Peyer's patch (tissue), 4 donors: Measurements from ENCODE around the gene HDHD2. TPM values are rescaled to one million over a fixed set of nuclear protein-coding genes. Genes with fewer than 3 reads are reported as not detected.

Experiments used
- DNase-seq, 3 donors: peaks; one replicate each; pipeline ENCODE4 v3.0.0-alpha.2; 2017 to 2019
- H3K27ac ChIP-seq, 4 donors: fragments of 200-600 bp; sonication (generic); one replicate each; pipeline ENCODE4 v1.5.1; 2016 to 2019
- H3K27me3 ChIP-seq, 2 donors: fragments of 200-600 bp; sonication (generic); one replicate each; pipeline ENCODE4 v1.5.1; 2019
- H3K36me3 ChIP-seq, 3 donors: fragments of 200-600 bp; sonication (generic); one replicate each; pipeline ENCODE4 v1.5.1; 2016 to 2019
- H3K4me1 ChIP-seq, 4 donors: fragments of 200-600 bp; sonication (generic); one replicate each; pipeline ENCODE4 v1.5.1; 2016 to 2019
- H3K4me3 ChIP-seq, 4 donors: fragments of 200-600 bp; sonication (generic); 1 replicate in 3 of 4; 2 replicates in 1 of 4; pipeline ENCODE4 v1.5.1; 2016 to 2019; ENCODE audit warnings: mild to moderate bottlenecking in 1 of 4
- H3K9me3 ChIP-seq, 4 donors: fragments of 200-600 bp; sonication (generic); one replicate each; pipeline ENCODE4 v1.5.1; 2016 to 2019; ENCODE audit warnings: mild to moderate bottlenecking in 1 of 4
- CTCF ChIP-seq, 6 experiments: fragments of 450-650 bp in 4 of 6; fragments of 200-600 bp in 2 of 6; sonication (generic) in 1 of 6; IDR thresholded peaks; one replicate each; pipeline ENCODE4 v1.5.1; 2017 to 2019; ENCODE audit warnings: antibody characterized with exemption in 6 of 6, mild to moderate bottlenecking in 3 of 6, moderate library complexity in 1 of 6
- POLR2A ChIP-seq, 2 donors: fragments of 450-650 bp; IDR thresholded peaks; one replicate each; pipeline ENCODE4 v1.5.1; 2017; ENCODE audit warnings: antibody characterized with exemption in 2 of 2, mild to moderate bottlenecking in 2 of 2, moderate library complexity in 2 of 2
- total RNA-seq, 4 donors: library from RNA; depleted of rRNA; stranded (reverse); fragments of >200 nt; gene quantifications; one replicate each; pipeline ENCODE4 v1.1.0, GENCODE V29; 2016

Gene HDHD2
- total RNA-seq, 4 donors from 2014 or later, result 16.5 to 34.4 (median 27.6) TPM

GRCh38 chr18:47113796-47114540, 36.3 kb downstream of the HDHD2 start:
- no peaks in the 10 kb centered on the region for H3K4me1 ChIP-seq
- no peak overlapping the region for H3K4me3 ChIP-seq
- no peak for TF ChIP-seq CTCF (IDR thresholded peaks at IDR 0.05)
- no peak for TF ChIP-seq POLR2A (IDR thresholded peaks at IDR 0.05)
- DNase-seq, result no peak
- no peaks in the 10 kb centered on the region for H3K27me3 ChIP-seq
- H3K9me3 ChIP-seq, result no peaks in the 10 kb centered on the region
- H3K27ac ChIP-seq, result no peak overlapping the region
- H3K36me3 ChIP-seq, result peaks cover 0 to 49% (median 0%) of the 10 kb centered on the region in 3 donors

- Histone ChIP-seq H3K27ac (no peak overlapping the region), H3K4me1 (no peaks in the 10 kb centered on the region), H3K9me3 (no peaks in the 10 kb centered on the region), H3K36me3 (peaks cover 0 to 60% (median 0%) of the 10 kb centered on the region in 3 donors), H3K4me3 (no peak overlapping the region), H3K27me3 (no peaks in the 10 kb centered on the region)
- DNase-seq, result no peak
- TF ChIP-seq POLR2A (IDR thresholded peaks at IDR 0.05) (no peak), CTCF (IDR thresholded peaks at IDR 0.05) (no peak)
Measured at GRCh38 chr18:47110492-47111274, 39.6 kb downstream of the HDHD2 start.

GRCh38 chr18:47109720-47110119, 40.6 kb downstream of the HDHD2 start:
- Histone ChIP-seq H3K9me3 (no peaks in the 10 kb centered on the region), H3K4me1 (no peaks in the 10 kb centered on the region), H3K27me3 (no peaks in the 10 kb centered on the region), H3K36me3 (peaks cover 0 to 64% (median 0%) of the 10 kb centered on the region in 3 donors), H3K4me3 (no peak overlapping the region), H3K27ac (no peak overlapping the region)
- no peak for DNase-seq
- TF ChIP-seq CTCF (IDR thresholded peaks at IDR 0.05), result no peak
- no peak for TF ChIP-seq POLR2A (IDR thresholded peaks at IDR 0.05)

- TF ChIP-seq POLR2A (IDR thresholded peaks at IDR 0.05) (no peak), CTCF (IDR thresholded peaks at IDR 0.05) (no peak)
- H3K36me3 ChIP-seq, result peaks cover 0 to 62% (median 0%) of the 10 kb centered on the region in 3 donors
- H3K4me1 ChIP-seq, result no peaks in the 10 kb centered on the region
- H3K9me3 ChIP-seq, result no peaks in the 10 kb centered on the region
- H3K27ac ChIP-seq, result no peak overlapping the region
- no peak overlapping the region for H3K4me3 ChIP-seq
- no peak for DNase-seq
- no peaks in the 10 kb centered on the region for H3K27me3 ChIP-seq
Measured at GRCh38 chr18:47108998-47109405, 41.3 kb downstream of the HDHD2 start.

- TF ChIP-seq POLR2A (IDR thresholded peaks at IDR 0.05) (no peak), CTCF (IDR thresholded peaks at IDR 0.05) (no peak)
- H3K36me3 ChIP-seq, result peaks cover 0 to 55% (median 0%) of the 10 kb centered on the region in 3 donors
- no peaks in the 10 kb centered on the region for H3K27me3 ChIP-seq
- no peak overlapping the region for H3K27ac ChIP-seq
- H3K9me3 ChIP-seq, result no peaks in the 10 kb centered on the region
- DNase-seq, result no peak
- no peak overlapping the region for H3K4me3 ChIP-seq
- H3K4me1 ChIP-seq, result no peaks in the 10 kb centered on the region
Measured at GRCh38 chr18:47108373-47108772, 41.9 kb downstream of the HDHD2 start.
